Endothelial cell of umbilical vein (primary cell): ENCODE data around the gene FEM1C.

Experiments
- EZH2 ChIP-seq: IDR thresholded peaks from 2 replicates; pipeline ENCODE4 v1.6.1; 2012; ENCODE audit warnings: borderline replicate concordance, low read depth, mild to moderate bottlenecking, moderate library complexity, low read length, inconsistent platforms; ENCODE audit not compliant: severe bottlenecking
- FOS ChIP-seq: IDR thresholded peaks from 2 replicates; pipeline ENCODE4 v1.6.1; 2011; ENCODE audit warnings: mild to moderate bottlenecking, low read length, moderate library complexity, borderline replicate concordance; ENCODE audit not compliant: insufficient read depth
- GATA2 ChIP-seq: IDR thresholded peaks from 2 replicates; pipeline ENCODE4 v1.7.0; 2011; ENCODE audit warnings: low read depth, mild to moderate bottlenecking, moderate library complexity, mixed read lengths, low read length; ENCODE audit not compliant: insufficient read length, insufficient read depth
- JUN ChIP-seq: IDR thresholded peaks from 2 replicates; pipeline ENCODE4 v1.6.1; 2011; ENCODE audit warnings: borderline replicate concordance, low read depth; ENCODE audit not compliant: insufficient read length, insufficient read depth
- POLR2A ChIP-seq: IDR thresholded peaks from 2 replicates; pipeline ENCODE4 v1.6.1; 2012; ENCODE audit warnings: low read depth, mild to moderate bottlenecking, control low read depth, low read length
- POLR2AphosphoS5 ChIP-seq: IDR thresholded peaks from 2 replicates; pipeline ENCODE4 v1.6.1; 2012; ENCODE audit warnings: low read depth, mild to moderate bottlenecking, control low read depth, low read length, moderate library complexity; ENCODE audit not compliant: insufficient read depth
- TF ChIP-seq, protein P1 (sequence below), 2 donors: IDR thresholded peaks; 1 replicate in 1 of 2; 2 replicates in 1 of 2; pipeline ENCODE4 v1.5.1; 2011; ENCODE audit warnings: low read length in 2 of 2, mild to moderate bottlenecking in 2 of 2, moderate library complexity in 2 of 2, control low read depth in 1 of 2, inconsistent platforms in 1 of 2, low read depth in 1 of 2; ENCODE audit not compliant: insufficient read depth in 1 of 2; ENCODE audit errors: extremely low read depth in 1 of 2
- TF ChIP-seq, protein P2 (sequence below): IDR thresholded peaks from 2 replicates; pipeline ENCODE4 v1.6.1; 2011; ENCODE audit not compliant: insufficient read depth, insufficient read length

DNA sequence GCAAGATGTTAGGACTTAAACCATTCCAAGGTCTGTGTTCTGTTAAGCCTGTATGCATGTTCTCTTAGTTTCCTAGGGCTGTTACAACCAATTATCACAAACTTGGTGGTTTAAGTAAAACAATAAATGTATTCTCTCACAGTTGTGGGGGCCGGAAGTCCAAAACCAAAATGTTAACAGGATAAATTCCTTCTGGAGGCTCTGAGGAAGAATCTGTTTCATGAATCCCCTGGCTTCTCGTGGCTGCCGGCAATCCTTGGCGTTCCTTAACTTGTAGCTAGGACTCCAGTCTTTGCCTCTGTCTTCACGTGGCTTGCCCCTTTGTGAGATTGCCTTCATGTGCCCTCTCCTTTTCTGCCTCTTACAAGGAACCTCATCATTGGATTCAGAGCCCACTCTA lies 30.4 kb downstream of the FEM1C start:
- TF ChIP-seq, protein P1, sequence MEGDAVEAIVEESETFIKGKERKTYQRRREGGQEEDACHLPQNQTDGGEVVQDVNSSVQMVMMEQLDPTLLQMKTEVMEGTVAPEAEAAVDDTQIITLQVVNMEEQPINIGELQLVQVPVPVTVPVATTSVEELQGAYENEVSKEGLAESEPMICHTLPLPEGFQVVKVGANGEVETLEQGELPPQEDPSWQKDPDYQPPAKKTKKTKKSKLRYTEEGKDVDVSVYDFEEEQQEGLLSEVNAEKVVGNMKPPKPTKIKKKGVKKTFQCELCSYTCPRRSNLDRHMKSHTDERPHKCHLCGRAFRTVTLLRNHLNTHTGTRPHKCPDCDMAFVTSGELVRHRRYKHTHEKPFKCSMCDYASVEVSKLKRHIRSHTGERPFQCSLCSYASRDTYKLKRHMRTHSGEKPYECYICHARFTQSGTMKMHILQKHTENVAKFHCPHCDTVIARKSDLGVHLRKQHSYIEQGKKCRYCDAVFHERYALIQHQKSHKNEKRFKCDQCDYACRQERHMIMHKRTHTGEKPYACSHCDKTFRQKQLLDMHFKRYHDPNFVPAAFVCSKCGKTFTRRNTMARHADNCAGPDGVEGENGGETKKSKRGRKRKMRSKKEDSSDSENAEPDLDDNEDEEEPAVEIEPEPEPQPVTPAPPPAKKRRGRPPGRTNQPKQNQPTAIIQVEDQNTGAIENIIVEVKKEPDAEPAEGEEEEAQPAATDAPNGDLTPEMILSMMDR (IDR thresholded peaks at IDR 0.05; ENCODE audit: extremely low read depth in 1 of 2, insufficient read depth in 1 of 2, low read depth in 1 of 2, low read length in 2 of 2): no peak
- no peak for TF ChIP-seq EZH2
- TF ChIP-seq, protein P2, sequence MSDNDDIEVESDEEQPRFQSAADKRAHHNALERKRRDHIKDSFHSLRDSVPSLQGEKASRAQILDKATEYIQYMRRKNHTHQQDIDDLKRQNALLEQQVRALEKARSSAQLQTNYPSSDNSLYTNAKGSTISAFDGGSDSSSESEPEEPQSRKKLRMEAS: no peak
- TF ChIP-seq POLR2AphosphoS5: no peak
- TF ChIP-seq POLR2A: no peak
- no peak for TF ChIP-seq GATA2
- no peak for TF ChIP-seq FOS
- no peak for TF ChIP-seq JUN
